ENCODE results near the gene SZT2. TPM values are rescaled to one million over a fixed set of nuclear protein-coding genes. Genes with fewer than 3 reads are reported as not detected.

Gene SZT2
- total RNA-seq, 1 experiment from 2014 or later = 65.3 TPM

DNA sequence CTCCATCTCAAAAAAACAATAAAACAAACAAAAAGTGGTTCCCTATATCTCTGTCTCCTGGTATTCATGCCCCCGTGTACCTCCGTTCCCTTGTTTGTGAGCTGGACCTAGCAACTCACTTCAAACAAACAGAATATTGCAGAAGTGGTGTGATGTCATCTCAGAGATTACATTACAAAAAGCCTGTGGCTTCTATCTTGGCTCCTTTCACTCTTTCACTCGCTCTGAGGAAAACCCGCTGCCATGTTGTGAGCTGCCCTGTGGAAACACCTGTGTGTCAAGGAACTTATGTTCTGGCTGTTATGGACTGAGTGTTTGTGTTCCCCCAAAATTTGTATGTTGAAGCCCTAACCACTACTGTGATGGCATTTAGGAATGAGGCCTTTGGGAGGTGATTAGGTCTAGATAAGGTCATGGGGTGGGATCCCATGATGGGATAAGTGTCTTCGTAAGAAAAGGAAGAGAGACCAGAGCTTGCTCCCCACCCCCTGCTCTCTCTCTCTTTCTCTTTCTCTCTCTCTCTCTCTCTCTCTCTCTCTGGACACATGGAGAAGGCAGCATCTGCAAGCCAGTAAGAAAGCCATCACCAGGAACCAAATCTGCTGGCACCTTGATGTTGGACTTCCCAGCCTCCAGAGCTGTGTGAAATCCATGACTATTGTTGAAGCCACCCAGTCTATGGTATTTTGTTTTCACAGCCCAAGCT is 71.4 kb downstream of the SZT2 start:
- Mint-ChIP-seq H3K27ac (ENCODE audit: low read depth, unreplicated experiment) (no peak overlapping the region), H3K9me3 (ENCODE audit: unreplicated experiment) (no peaks in the 10 kb centered on the region), H3K4me3 (ENCODE audit: unreplicated experiment) (no peak overlapping the region), H3K27me3 (ENCODE audit: insufficient read depth, unreplicated experiment) (no peaks in the 10 kb centered on the region), H3K36me3 (ENCODE audit: insufficient read depth, unreplicated experiment) (peaks cover 5% of the 10 kb centered on the region), H3K4me1 (ENCODE audit: insufficient read depth, unreplicated experiment) (peaks cover 5% of the 10 kb centered on the region)
- DNase-seq (ENCODE audit: unreplicated experiment) = no peak
- ChIA-PET CTCF (no interaction called here), POLR2A (interaction anchor here (0.6 kb wide), 1 partner anchor 61 kb away, joined by 3 read pairs; no protein-coding TSS in a partner anchor)
- intact Hi-C loops (cut with micrococcal nuclease) = no loop called here
- no TSS peak for BruUV-seq (replicated peaks)
- TF ChIP-seq, protein P1, sequence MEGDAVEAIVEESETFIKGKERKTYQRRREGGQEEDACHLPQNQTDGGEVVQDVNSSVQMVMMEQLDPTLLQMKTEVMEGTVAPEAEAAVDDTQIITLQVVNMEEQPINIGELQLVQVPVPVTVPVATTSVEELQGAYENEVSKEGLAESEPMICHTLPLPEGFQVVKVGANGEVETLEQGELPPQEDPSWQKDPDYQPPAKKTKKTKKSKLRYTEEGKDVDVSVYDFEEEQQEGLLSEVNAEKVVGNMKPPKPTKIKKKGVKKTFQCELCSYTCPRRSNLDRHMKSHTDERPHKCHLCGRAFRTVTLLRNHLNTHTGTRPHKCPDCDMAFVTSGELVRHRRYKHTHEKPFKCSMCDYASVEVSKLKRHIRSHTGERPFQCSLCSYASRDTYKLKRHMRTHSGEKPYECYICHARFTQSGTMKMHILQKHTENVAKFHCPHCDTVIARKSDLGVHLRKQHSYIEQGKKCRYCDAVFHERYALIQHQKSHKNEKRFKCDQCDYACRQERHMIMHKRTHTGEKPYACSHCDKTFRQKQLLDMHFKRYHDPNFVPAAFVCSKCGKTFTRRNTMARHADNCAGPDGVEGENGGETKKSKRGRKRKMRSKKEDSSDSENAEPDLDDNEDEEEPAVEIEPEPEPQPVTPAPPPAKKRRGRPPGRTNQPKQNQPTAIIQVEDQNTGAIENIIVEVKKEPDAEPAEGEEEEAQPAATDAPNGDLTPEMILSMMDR (IDR thresholded peaks at IDR 0.05; ENCODE audit: unreplicated experiment) = no peak

DNA sequence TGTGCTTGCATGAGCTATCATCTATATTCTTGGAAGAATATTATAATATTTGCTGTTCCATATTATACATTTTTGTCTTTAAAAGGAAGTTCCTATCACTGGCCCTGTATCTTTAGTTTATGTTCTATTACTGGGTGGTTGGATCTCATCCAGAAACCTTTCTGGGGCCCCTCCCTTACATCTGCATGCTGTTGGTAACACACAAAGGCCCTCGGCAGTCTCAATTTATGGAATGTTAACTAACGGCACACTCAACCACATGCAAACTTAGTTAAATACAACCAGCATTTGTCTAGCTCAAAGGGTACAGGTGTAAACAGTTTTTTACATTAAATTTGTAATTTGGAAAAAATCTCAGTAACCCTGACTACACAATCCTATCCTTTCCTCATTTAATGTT is 73.8 kb downstream of the SZT2 start:
- ChIA-PET CTCF (interaction anchor here (1.1 kb wide), 1 partner anchor 19 kb away, joined by 3 read pairs; no protein-coding TSS in a partner anchor), POLR2A (interaction anchor here (0.7 to 2.4 kb wide), 2 partner anchors 9 to 11 kb away, joined by 4 to 13 read pairs; partner anchors contain the start of gene HYI)
- peaks cover 5% of the 10 kb centered on the region for H3K36me3 Mint-ChIP-seq (ENCODE audit: insufficient read depth, unreplicated experiment)
- BruUV-seq (replicated peaks) = no TSS peak
- no peaks in the 10 kb centered on the region for H3K27me3 Mint-ChIP-seq (ENCODE audit: insufficient read depth, unreplicated experiment)
- no peak overlapping the region for H3K27ac Mint-ChIP-seq (ENCODE audit: low read depth, unreplicated experiment)
- DNase-seq (ENCODE audit: unreplicated experiment) = no peak
- H3K9me3 Mint-ChIP-seq (ENCODE audit: unreplicated experiment) = no peaks in the 10 kb centered on the region
- intact Hi-C loops (cut with micrococcal nuclease) = no loop called here
- H3K4me1 Mint-ChIP-seq (ENCODE audit: insufficient read depth, unreplicated experiment) = peaks cover 5% of the 10 kb centered on the region
- TF ChIP-seq, protein P1 (IDR thresholded peaks at IDR 0.05; ENCODE audit: unreplicated experiment) = no peak
- no peak overlapping the region for H3K4me3 Mint-ChIP-seq (ENCODE audit: unreplicated experiment)

DNA sequence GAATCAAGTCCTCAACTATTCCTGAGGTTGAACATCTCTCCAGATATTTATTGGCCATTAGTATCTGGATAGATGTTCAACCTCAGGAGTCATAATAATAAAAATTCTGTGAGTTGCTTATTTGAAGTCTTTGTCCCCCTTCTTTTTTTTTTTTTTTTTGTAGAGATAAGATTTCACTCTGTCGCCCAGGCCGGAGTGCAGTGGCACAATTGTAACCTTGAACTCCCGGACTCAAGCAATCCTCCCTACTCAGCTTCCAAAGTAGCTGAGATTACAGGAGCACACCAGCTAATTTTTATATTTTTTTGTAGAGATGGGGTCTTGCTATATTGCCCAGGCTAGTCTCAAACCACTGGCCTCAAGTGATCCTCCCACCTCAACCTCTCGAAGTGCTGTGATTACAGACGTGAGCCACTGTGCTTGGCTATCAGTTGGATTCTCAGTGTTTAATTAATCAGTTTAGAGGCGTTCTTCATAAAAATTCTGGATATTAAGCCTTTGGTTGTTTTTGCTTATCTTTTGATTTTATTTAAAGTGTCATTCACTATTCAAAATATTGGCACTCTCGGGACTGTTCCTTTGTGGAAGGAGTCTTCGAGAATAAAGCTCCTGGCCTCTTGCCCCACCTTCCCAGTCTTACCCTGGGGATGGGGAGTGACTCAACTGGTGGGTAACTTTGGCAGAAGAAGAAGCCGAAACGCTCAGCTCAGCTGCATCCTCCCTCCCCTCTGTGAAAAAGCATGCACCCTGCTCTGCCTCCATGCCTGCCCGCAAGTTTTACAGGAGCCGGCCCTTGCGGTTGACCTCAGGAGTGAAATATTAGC is 75.2 kb downstream of the SZT2 start:
- CTCF ChIA-PET = interaction anchor here (0.6 kb wide), 1 partner anchor 231 kb away, joined by 5 read pairs; no protein-coding TSS in a partner anchor

More for the DNA sequence above, 75.2 kb downstream of the SZT2 start:
- TF ChIP-seq, protein P1 (IDR thresholded peaks at IDR 0.05; ENCODE audit: unreplicated experiment) = no peak
- POLR2A ChIA-PET = interaction anchor here (0.6 to 0.9 kb wide), 2 partner anchors 9 to 19 kb away, joined by 3 read pairs; no protein-coding TSS in a partner anchor
- no peak overlapping the region for H3K4me3 Mint-ChIP-seq (ENCODE audit: unreplicated experiment)
- DNase-seq (ENCODE audit: unreplicated experiment) = no peak
- no peaks in the 10 kb centered on the region for H3K27me3 Mint-ChIP-seq (ENCODE audit: insufficient read depth, unreplicated experiment)
- H3K36me3 Mint-ChIP-seq (ENCODE audit: insufficient read depth, unreplicated experiment) = peaks cover 2% of the 10 kb centered on the region
- no peaks in the 10 kb centered on the region for H3K9me3 Mint-ChIP-seq (ENCODE audit: unreplicated experiment)
- H3K4me1 Mint-ChIP-seq (ENCODE audit: insufficient read depth, unreplicated experiment) = peaks cover 5% of the 10 kb centered on the region
- no TSS peak for BruUV-seq (replicated peaks)
- no peak overlapping the region for H3K27ac Mint-ChIP-seq (ENCODE audit: low read depth, unreplicated experiment)
- intact Hi-C loops (cut with micrococcal nuclease) = no loop called here

Measured in MCF 10A (cell line).